ENCODE measurements around the gene DLGAP1.

DNA sequence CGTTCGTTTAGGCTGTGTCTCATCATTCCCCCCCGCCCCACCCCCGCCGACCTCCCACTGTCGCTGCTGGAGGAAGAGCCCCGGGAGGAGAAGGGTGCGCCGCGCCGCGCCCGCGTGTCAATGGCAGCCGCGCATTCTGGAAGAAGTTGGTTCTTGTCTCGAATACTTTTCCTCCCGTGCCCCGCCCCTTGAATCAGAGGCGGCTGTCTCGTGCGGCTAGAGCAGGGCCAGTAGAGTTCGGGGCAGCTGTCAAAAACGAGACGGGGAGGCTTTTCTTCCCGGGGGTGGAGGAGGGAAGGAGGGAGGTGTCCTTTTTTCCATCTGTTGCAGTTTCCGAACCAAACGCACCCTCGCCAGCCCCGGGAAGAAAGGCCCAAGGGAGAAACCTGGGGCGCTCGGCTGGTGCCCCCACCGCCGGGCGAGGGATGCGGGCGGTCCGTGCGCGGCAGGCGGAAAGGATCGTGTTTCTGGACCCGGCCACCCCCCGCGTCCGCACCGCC lies 1005.5 kb downstream of the DLGAP1 start:
- TF ChIP-seq, protein P1, sequence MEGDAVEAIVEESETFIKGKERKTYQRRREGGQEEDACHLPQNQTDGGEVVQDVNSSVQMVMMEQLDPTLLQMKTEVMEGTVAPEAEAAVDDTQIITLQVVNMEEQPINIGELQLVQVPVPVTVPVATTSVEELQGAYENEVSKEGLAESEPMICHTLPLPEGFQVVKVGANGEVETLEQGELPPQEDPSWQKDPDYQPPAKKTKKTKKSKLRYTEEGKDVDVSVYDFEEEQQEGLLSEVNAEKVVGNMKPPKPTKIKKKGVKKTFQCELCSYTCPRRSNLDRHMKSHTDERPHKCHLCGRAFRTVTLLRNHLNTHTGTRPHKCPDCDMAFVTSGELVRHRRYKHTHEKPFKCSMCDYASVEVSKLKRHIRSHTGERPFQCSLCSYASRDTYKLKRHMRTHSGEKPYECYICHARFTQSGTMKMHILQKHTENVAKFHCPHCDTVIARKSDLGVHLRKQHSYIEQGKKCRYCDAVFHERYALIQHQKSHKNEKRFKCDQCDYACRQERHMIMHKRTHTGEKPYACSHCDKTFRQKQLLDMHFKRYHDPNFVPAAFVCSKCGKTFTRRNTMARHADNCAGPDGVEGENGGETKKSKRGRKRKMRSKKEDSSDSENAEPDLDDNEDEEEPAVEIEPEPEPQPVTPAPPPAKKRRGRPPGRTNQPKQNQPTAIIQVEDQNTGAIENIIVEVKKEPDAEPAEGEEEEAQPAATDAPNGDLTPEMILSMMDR (IDR thresholded peaks at IDR 0.05 in 8 of 11, conservative IDR thresholded peaks at IDR 0.05 in 3 of 11), result no peak
- no peak for TF ChIP-seq POLR2A (IDR thresholded peaks at IDR 0.05)

Data from spleen (tissue), 7 donors.